Endothelial cell of umbilical vein (primary cell): ENCODE data around the gene CPZ. TPM values are rescaled to one million over a fixed set of nuclear protein-coding genes. Genes with fewer than 3 reads are reported as not detected.

ENCODE experiments used
- BruUV-seq: library from RNA; stranded (reverse); fragments of 400-500 nt; replicated peaks from 2 replicates; lab custom pipeline; 2021; lab: Mats Ljungman, UMichigan
- CTCF ChIA-PET: fragments of 300-600, 350-600 bp; sonication (Branson Sonifier 250); formaldehyde crosslinking; loops from one replicate; lab custom pipeline; 2021; ENCODE audit warnings: antibody characterized with exemption, inconsistent platforms; lab: Charles Lee
- POLR2A ChIA-PET: fragments of 300-600, 350-600 bp; sonication (Branson Sonifier 250); formaldehyde crosslinking; loops from one replicate; lab custom pipeline; 2021; ENCODE audit warnings: antibody characterized with exemption, inconsistent platforms; lab: Charles Lee
- DNase-seq: peaks from one replicate; pipeline ENCODE4 v3.0.0-alpha.2; 2011; ENCODE audit warnings: low read depth, low spot score
- FAIRE-seq: peaks from 2 replicates; lab custom pipeline; 2011; peaks lifted over from hg19 to GRCh38; lab: Jason Lieb, UNC
- H2AFZ ChIP-seq: 2 replicates; pipeline ENCODE4 v1.6.0; 2012; ENCODE audit warnings: low read depth, low read length, control low read depth, inconsistent platforms
- H3K27ac ChIP-seq: 2 replicates; pipeline ENCODE4 v1.5.1; 2011; ENCODE audit warnings: low read depth, mild to moderate bottlenecking, control low read depth, low read length, moderate library complexity; ENCODE audit not compliant: insufficient read depth
- H3K27me3 ChIP-seq, 2 experiments: 2 replicates each; pipeline versions ENCODE4 v1.6.0 to v1.6.1; 2011; ENCODE audit warnings: low read length in 2 of 2, mixed read lengths in 1 of 2; ENCODE audit not compliant: control insufficient read depth in 2 of 2, insufficient read depth in 2 of 2
- H3K36me3 ChIP-seq, 2 experiments: 2 replicates in 1 of 2; 3 replicates in 1 of 2; pipeline ENCODE4 v1.5.1; 2011; ENCODE audit warnings: low read length in 2 of 2, mild to moderate bottlenecking in 1 of 2, moderate library complexity in 1 of 2; ENCODE audit not compliant: control insufficient read depth in 2 of 2, insufficient read depth in 2 of 2; ENCODE audit errors: extremely low read depth in 1 of 2
- H3K4me1 ChIP-seq: 3 replicates; pipeline ENCODE4 v1.5.1; 2011; ENCODE audit warnings: mild to moderate bottlenecking, low read length; ENCODE audit not compliant: control insufficient read depth, insufficient read depth; ENCODE audit errors: extremely low read depth
- H3K4me2 ChIP-seq: 2 replicates; pipeline ENCODE4 v1.6.1; 2011; ENCODE audit warnings: low read length, control low read depth, mixed read lengths; ENCODE audit not compliant: insufficient read depth
- H3K4me3 ChIP-seq, 3 experiments: fragments of 200-600 bp in 1 of 3; sonication (generic), shearing (Covaris generic) in 1 of 3; replicated peaks in 1 of 3; 2 replicates each; pipeline ENCODE4 v1.5.1; 2011 to 2016; ENCODE audit warnings: control low read depth in 3 of 3, low read length in 3 of 3, mild to moderate bottlenecking in 2 of 3, inconsistent platforms in 1 of 3, low read depth in 1 of 3, moderate library complexity in 1 of 3; ENCODE audit not compliant: insufficient read depth in 1 of 3
- H3K79me2 ChIP-seq: 2 replicates; pipeline ENCODE4 v1.6.0; 2012; ENCODE audit warnings: low read length, inconsistent platforms; ENCODE audit not compliant: control insufficient read depth, insufficient read depth
- H3K9ac ChIP-seq: replicated peaks from 2 replicates; pipeline ENCODE3; 2011; ENCODE audit warnings: low read length, control low read depth; ENCODE audit not compliant: insufficient read depth; ENCODE audit errors: extremely low read depth
- H3K9me1 ChIP-seq: replicated peaks from 3 replicates; pipeline ENCODE4 v1.6.0; 2011; ENCODE audit warnings: mild to moderate bottlenecking, low read length; ENCODE audit not compliant: control insufficient read depth, insufficient read depth; ENCODE audit errors: extremely low read depth
- H3K9me3 ChIP-seq: replicated peaks from 2 replicates; pipeline ENCODE4 v1.5.1; 2012; ENCODE audit warnings: low read length, inconsistent platforms; ENCODE audit not compliant: control insufficient read depth, insufficient read depth
- H4K20me1 ChIP-seq: replicated peaks from 2 replicates; pipeline ENCODE3; 2011; ENCODE audit warnings: mild to moderate bottlenecking, low read length; ENCODE audit not compliant: control insufficient read depth, insufficient read depth; ENCODE audit errors: extremely low read depth
- EZH2 ChIP-seq: IDR thresholded peaks from 2 replicates; pipeline ENCODE4 v1.6.1; 2012; ENCODE audit warnings: borderline replicate concordance, low read depth, mild to moderate bottlenecking, moderate library complexity, low read length, inconsistent platforms; ENCODE audit not compliant: severe bottlenecking
- FOS ChIP-seq: IDR thresholded peaks from 2 replicates; pipeline ENCODE4 v1.6.1; 2011; ENCODE audit warnings: mild to moderate bottlenecking, low read length, moderate library complexity, borderline replicate concordance; ENCODE audit not compliant: insufficient read depth
- GATA2 ChIP-seq: IDR thresholded peaks from 2 replicates; pipeline ENCODE4 v1.7.0; 2011; ENCODE audit warnings: low read depth, mild to moderate bottlenecking, moderate library complexity, mixed read lengths, low read length; ENCODE audit not compliant: insufficient read length, insufficient read depth
- JUN ChIP-seq: IDR thresholded peaks from 2 replicates; pipeline ENCODE4 v1.6.1; 2011; ENCODE audit warnings: borderline replicate concordance, low read depth; ENCODE audit not compliant: insufficient read length, insufficient read depth
- MYC ChIP-seq: IDR thresholded peaks from one replicate; pipeline ENCODE4 v1.6.1; 2011; ENCODE audit warnings: mild to moderate bottlenecking, low read depth, low read length
- POLR2A ChIP-seq: IDR thresholded peaks from 2 replicates; pipeline ENCODE4 v1.6.1; 2012; ENCODE audit warnings: low read depth, mild to moderate bottlenecking, control low read depth, low read length
- POLR2AphosphoS5 ChIP-seq: IDR thresholded peaks from 2 replicates; pipeline ENCODE4 v1.6.1; 2012; ENCODE audit warnings: low read depth, mild to moderate bottlenecking, control low read depth, low read length, moderate library complexity; ENCODE audit not compliant: insufficient read depth
- dilution Hi-C: fragments of 300-500 bp; cut with MboI; formaldehyde crosslinking; loops from one replicate; pipeline ENCODE4 v1.15.0; 2019; ENCODE audit warnings: low sequenced_read_pairs; ENCODE audit not compliant: extremely low pct_ligation_motif_present
- intact Hi-C: fragments of 100-400 bp; cut with micrococcal nuclease; formaldehyde crosslinking; loops from one replicate; pipeline ENCODE4 v1.10.0; 2022
- polyA plus RNA-seq, 4 experiments: library from polyadenylated mRNA; depleted of rRNA in 3 of 4; stranded (reverse) in 3 of 4; unstranded in 1 of 4; fragments of >200 nt; gene quantifications; 2 replicates each; pipeline versions ENCODE4 v1.2.1 to v1.2.3, GENCODE V29; 2011 to 2012; ENCODE audit warnings: missing spikeins in 1 of 4
- total RNA-seq: library from RNA; stranded (reverse); gene quantifications from 2 replicates; pipeline ENCODE4 v1.2.3, GENCODE V29; 2021
- TF ChIP-seq, protein P1 (sequence below), 2 donors: IDR thresholded peaks; 1 replicate in 1 of 2; 2 replicates in 1 of 2; pipeline ENCODE4 v1.5.1; 2011; ENCODE audit warnings: low read length in 2 of 2, mild to moderate bottlenecking in 2 of 2, moderate library complexity in 2 of 2, control low read depth in 1 of 2, inconsistent platforms in 1 of 2, low read depth in 1 of 2; ENCODE audit not compliant: insufficient read depth in 1 of 2; ENCODE audit errors: extremely low read depth in 1 of 2
- TF ChIP-seq, protein P2 (sequence below): IDR thresholded peaks from 2 replicates; pipeline ENCODE4 v1.6.1; 2011; ENCODE audit not compliant: insufficient read depth, insufficient read length

Gene CPZ
- total and polyA plus RNA-seq, 2 donors (not counting 3 experiments of a cell fraction or from before 2014, with no cell fraction given): not detected

GRCh38 chr4:8597319-8597718 lies 4.8 kb downstream of the CPZ start:
- Histone ChIP-seq H3K27me3 (peaks cover 15 to 16% of the 10 kb centered on the region in 2 experiments), H3K4me1 (no peaks in the 10 kb centered on the region), H3K9ac (no peak overlapping the region), H2AFZ (no peak overlapping the region), H3K27ac (no peak overlapping the region), H3K79me2 (no peaks in the 10 kb centered on the region), H3K9me1 (no peaks in the 10 kb centered on the region), H3K9me3 (no peaks in the 10 kb centered on the region), H3K4me2 (no peak overlapping the region), H3K4me3 (no peak overlapping the region), H3K36me3 (no peaks in the 10 kb centered on the region), H4K20me1 (no peaks in the 10 kb centered on the region)
- intact Hi-C loops: loop anchor here (10.0 kb wide), 1 partner anchor 333 kb away; the partner anchor contains the start of gene HTRA3
- ChIA-PET CTCF (interaction anchor here (2.1 to 2.2 kb wide), 2 partner anchors 9 to 129 kb away, joined by 15 to 16 read pairs; no protein-coding TSS in a partner anchor), POLR2A (no interaction called here)
- TF ChIP-seq, protein P1, sequence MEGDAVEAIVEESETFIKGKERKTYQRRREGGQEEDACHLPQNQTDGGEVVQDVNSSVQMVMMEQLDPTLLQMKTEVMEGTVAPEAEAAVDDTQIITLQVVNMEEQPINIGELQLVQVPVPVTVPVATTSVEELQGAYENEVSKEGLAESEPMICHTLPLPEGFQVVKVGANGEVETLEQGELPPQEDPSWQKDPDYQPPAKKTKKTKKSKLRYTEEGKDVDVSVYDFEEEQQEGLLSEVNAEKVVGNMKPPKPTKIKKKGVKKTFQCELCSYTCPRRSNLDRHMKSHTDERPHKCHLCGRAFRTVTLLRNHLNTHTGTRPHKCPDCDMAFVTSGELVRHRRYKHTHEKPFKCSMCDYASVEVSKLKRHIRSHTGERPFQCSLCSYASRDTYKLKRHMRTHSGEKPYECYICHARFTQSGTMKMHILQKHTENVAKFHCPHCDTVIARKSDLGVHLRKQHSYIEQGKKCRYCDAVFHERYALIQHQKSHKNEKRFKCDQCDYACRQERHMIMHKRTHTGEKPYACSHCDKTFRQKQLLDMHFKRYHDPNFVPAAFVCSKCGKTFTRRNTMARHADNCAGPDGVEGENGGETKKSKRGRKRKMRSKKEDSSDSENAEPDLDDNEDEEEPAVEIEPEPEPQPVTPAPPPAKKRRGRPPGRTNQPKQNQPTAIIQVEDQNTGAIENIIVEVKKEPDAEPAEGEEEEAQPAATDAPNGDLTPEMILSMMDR (IDR thresholded peaks at IDR 0.05; ENCODE audit: extremely low read depth in 1 of 2, insufficient read depth in 1 of 2, low read depth in 1 of 2, low read length in 2 of 2): no peak
- TF ChIP-seq POLR2A (no peak), FOS (no peak), POLR2AphosphoS5 (no peak), JUN (no peak), EZH2 (no peak), MYC (no peak), GATA2 (no peak)
- TF ChIP-seq, protein P2, sequence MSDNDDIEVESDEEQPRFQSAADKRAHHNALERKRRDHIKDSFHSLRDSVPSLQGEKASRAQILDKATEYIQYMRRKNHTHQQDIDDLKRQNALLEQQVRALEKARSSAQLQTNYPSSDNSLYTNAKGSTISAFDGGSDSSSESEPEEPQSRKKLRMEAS: no peak
- BruUV-seq: no TSS peak
- no peak for FAIRE-seq
- dilution Hi-C loops: no loop called here
- no peak for DNase-seq
